OCI-LY7 (cell line): ENCODE data around the gene CPZ. TPM values are rescaled to one million over a fixed set of nuclear protein-coding genes. Genes with fewer than 3 reads are reported as not detected.

Experiments used
- BruUV-seq: library from RNA; stranded (reverse); fragments of 400-500 nt; replicated peaks from 2 replicates; lab custom pipeline; 2021; lab: Mats Ljungman, UMichigan
- CTCF ChIA-PET: fragments of 300-600 bp; sonication (Branson Sonifier 250); formaldehyde crosslinking; loops from one replicate; lab custom pipeline; 2022; ENCODE audit warnings: antibody characterized with exemption; ENCODE audit not compliant: unreplicated experiment; lab: Charles Lee
- POLR2A ChIA-PET: fragments of 300-600 bp; sonication (Branson Sonifier 250); formaldehyde crosslinking; loops from one replicate; lab custom pipeline; 2022; ENCODE audit warnings: antibody characterized with exemption; lab: Charles Lee
- DNase-seq: peaks from one replicate; pipeline ENCODE4 v3.0.0-alpha.2; 2015; ENCODE audit warnings: low spot score
- H2AFZ ChIP-seq: fragments of 200-600 bp; sonication (generic), shearing (Covaris generic); 2 replicates; pipeline ENCODE4 v1.6.1; 2014; ENCODE audit warnings: mild to moderate bottlenecking, antibody characterized with exemption, low read length, moderate library complexity
- H3K27ac ChIP-seq: fragments of 200-600 bp; sonication (generic); 2 replicates; pipeline ENCODE4 v1.5.1; 2014; ENCODE audit warnings: mixed run types, low read depth, mild to moderate bottlenecking, moderate library complexity, low read length, inconsistent platforms; ENCODE audit not compliant: poor library complexity, severe bottlenecking
- H3K36me3 ChIP-seq: fragments of 200-600 bp; sonication (generic); 2 replicates; pipeline ENCODE4 v1.6.1; 2014; ENCODE audit warnings: mild to moderate bottlenecking, antibody characterized with exemption, low read length, moderate library complexity, mixed read lengths; ENCODE audit not compliant: insufficient read depth
- H3K4me1 ChIP-seq: fragments of 200-600 bp; sonication (generic); 2 replicates; pipeline ENCODE4 v1.5.1; 2014; ENCODE audit warnings: mild to moderate bottlenecking, low read length; ENCODE audit not compliant: insufficient read depth, poor library complexity, severe bottlenecking
- H3K4me2 ChIP-seq: fragments of 200-600 bp; sonication (generic); 2 replicates; pipeline ENCODE4 v1.6.1; 2014; ENCODE audit warnings: mild to moderate bottlenecking, low read length
- H3K4me3 ChIP-seq: fragments of 200-600 bp; sonication (generic); 2 replicates; pipeline ENCODE4 v1.5.1; 2014; ENCODE audit warnings: mild to moderate bottlenecking, low read depth, low read length; ENCODE audit not compliant: poor library complexity, severe bottlenecking
- H3K79me2 ChIP-seq: fragments of 200-600 bp; sonication (generic); 2 replicates; pipeline ENCODE4 v1.6.1; 2016; ENCODE audit warnings: low read depth, mild to moderate bottlenecking, low read length, moderate library complexity, mixed read lengths; ENCODE audit not compliant: insufficient read depth
- H3K9me2 ChIP-seq: fragments of 200-600 bp; sonication (generic); 2 replicates; pipeline ENCODE4 v1.6.1; 2016; ENCODE audit warnings: mild to moderate bottlenecking, low read length, mixed read lengths; ENCODE audit not compliant: insufficient read depth
- H3K9me3 ChIP-seq: fragments of 200-600 bp; sonication (generic); 2 replicates; pipeline ENCODE4 v1.6.1; 2014; ENCODE audit warnings: mild to moderate bottlenecking, mixed run types, low read length, mixed read lengths
- H4K20me1 ChIP-seq: fragments of 200-600 bp; sonication (generic); 2 replicates; pipeline ENCODE4 v1.6.1; 2014; ENCODE audit warnings: mild to moderate bottlenecking, antibody characterized with exemption, low read length, moderate library complexity, mixed read lengths; ENCODE audit not compliant: insufficient read depth
- EZH2phosphoT487 ChIP-seq: fragments of 200-600 bp; sonication (generic); IDR thresholded peaks from 2 replicates; pipeline ENCODE4 v1.6.1; 2018; ENCODE audit warnings: low read depth, borderline replicate concordance, mild to moderate bottlenecking, mixed run types, antibody characterized with exemption, low read length, moderate library complexity, mixed read lengths
- intact Hi-C: fragments of 100-400 bp; cut with micrococcal nuclease; formaldehyde crosslinking; loops from one replicate; pipeline ENCODE4 v1.10.0; 2022; ENCODE audit not compliant: unreplicated experiment
- total RNA-seq, 2 experiments: library from RNA; depleted of rRNA in 1 of 2; stranded (reverse); fragments of >200 nt in 1 of 2; shearing (Covaris generic) in 1 of 2; gene quantifications; 2 replicates each; pipeline ENCODE4 v1.2.3, GENCODE V29; 2014 to 2022
- TF ChIP-seq, protein P1 (sequence below): fragments of 200-600 bp; sonication (generic); conservative IDR thresholded peaks from 2 replicates; pipeline ENCODE4 v1.5.1; 2014; ENCODE audit warnings: mild to moderate bottlenecking, antibody characterized with exemption, low read length, moderate library complexity, mixed read lengths

The CPZ gene
- total RNA-seq, 2 experiments from 2014 or later = not detected

- BruUV-seq = no TSS peak
- H3K4me3 ChIP-seq = no peak overlapping the region
- no peak overlapping the region for H3K4me2 ChIP-seq
- H2AFZ ChIP-seq = peak overlapping the region; percentile 21; the same call in 1 of the 2 replicates
- no peaks in the 10 kb centered on the region for H3K79me2 ChIP-seq
- no peaks in the 10 kb centered on the region for H3K9me2 ChIP-seq
- CTCF ChIA-PET = no interaction called here
- no peak overlapping the region for H3K27ac ChIP-seq
- no peak for TF ChIP-seq EZH2phosphoT487
- TF ChIP-seq, protein P1, sequence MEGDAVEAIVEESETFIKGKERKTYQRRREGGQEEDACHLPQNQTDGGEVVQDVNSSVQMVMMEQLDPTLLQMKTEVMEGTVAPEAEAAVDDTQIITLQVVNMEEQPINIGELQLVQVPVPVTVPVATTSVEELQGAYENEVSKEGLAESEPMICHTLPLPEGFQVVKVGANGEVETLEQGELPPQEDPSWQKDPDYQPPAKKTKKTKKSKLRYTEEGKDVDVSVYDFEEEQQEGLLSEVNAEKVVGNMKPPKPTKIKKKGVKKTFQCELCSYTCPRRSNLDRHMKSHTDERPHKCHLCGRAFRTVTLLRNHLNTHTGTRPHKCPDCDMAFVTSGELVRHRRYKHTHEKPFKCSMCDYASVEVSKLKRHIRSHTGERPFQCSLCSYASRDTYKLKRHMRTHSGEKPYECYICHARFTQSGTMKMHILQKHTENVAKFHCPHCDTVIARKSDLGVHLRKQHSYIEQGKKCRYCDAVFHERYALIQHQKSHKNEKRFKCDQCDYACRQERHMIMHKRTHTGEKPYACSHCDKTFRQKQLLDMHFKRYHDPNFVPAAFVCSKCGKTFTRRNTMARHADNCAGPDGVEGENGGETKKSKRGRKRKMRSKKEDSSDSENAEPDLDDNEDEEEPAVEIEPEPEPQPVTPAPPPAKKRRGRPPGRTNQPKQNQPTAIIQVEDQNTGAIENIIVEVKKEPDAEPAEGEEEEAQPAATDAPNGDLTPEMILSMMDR = no peak
- H3K4me1 ChIP-seq = no peaks in the 10 kb centered on the region
- H4K20me1 ChIP-seq = no peaks in the 10 kb centered on the region
- no peaks in the 10 kb centered on the region for H3K9me3 ChIP-seq
- DNase-seq = no peak
- no peaks in the 10 kb centered on the region for H3K36me3 ChIP-seq
- POLR2A ChIA-PET = no interaction called here
- intact Hi-C loops = no loop called here
These were observed 45.0 kb downstream of the CPZ start for GRCh38 chr4:8637456-8637984.

- H3K4me2 ChIP-seq = no peak overlapping the region
- no peaks in the 10 kb centered on the region for H3K36me3 ChIP-seq
- ChIA-PET CTCF (no interaction called here), POLR2A (no interaction called here)
- intact Hi-C loops = no loop called here
- H3K79me2 ChIP-seq = no peaks in the 10 kb centered on the region
- no peaks in the 10 kb centered on the region for H4K20me1 ChIP-seq
- H3K9me2 ChIP-seq = no peaks in the 10 kb centered on the region
- H3K27ac ChIP-seq = no peak overlapping the region
- no peak overlapping the region for H3K4me3 ChIP-seq
- H3K4me1 ChIP-seq = no peaks in the 10 kb centered on the region
- no TSS peak for BruUV-seq
- no peaks in the 10 kb centered on the region for H3K9me3 ChIP-seq
- no peak overlapping the region for H2AFZ ChIP-seq
- TF ChIP-seq, protein P1 = no peak
- TF ChIP-seq EZH2phosphoT487 = no peak
- DNase-seq = no peak
These were observed 46.5 kb downstream of the CPZ start for GRCh38 chr4:8639021-8639420.

DNA sequence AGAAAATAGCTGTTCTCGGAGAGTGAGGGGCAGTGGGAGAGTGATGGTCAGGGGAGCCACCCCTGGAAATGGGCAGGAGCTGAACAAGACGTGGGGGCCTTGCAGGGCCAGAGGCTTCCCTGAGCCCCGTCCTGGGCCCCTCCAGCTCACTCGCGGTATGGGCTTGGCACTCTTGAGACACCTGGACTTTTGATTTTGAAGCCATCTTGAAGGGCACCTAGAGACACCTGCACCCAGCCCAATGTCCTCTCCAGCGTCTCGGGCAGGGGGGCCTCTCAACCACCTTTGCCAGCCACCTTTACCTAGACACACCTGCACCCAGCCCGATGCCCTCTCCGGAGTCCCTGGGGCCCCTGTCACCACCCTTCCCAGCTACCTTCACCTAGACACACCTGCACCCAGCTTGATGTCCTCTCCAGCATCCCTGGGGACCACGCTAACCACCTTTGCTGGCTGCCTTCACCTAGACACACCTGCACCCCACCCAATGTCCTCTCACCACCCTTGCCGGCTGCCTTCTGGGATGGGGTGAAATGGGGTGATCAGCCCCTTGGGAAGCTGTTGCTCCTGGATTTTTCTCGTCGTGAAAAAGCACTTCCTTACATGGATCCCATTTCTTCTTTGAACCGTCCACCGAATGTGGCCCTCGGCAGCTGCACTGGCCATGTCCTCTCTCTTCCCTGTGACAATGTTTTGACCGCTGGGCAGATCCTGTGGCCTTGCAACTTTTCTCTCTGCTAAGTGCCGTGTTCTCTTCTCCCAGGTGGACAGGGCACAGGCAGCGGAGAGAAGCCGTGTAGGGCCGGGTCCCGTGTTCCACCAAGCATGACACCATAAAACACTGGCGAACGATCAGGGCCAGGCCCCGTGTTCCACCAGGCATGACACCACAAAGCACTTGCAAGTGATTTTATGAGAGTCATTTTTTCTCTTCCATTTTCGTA lies 47.5 kb downstream of the CPZ start:
- Histone ChIP-seq H3K36me3 (no peaks in the 10 kb centered on the region), H3K79me2 (no peaks in the 10 kb centered on the region), H3K27ac (no peak overlapping the region), H3K4me3 (no peak overlapping the region), H4K20me1 (no peaks in the 10 kb centered on the region), H3K9me2 (no peaks in the 10 kb centered on the region), H3K4me1 (no peaks in the 10 kb centered on the region), H3K9me3 (no peaks in the 10 kb centered on the region), H3K4me2 (no peak overlapping the region), H2AFZ (no peak overlapping the region)
- TF ChIP-seq EZH2phosphoT487 = no peak
- TF ChIP-seq, protein P1 = no peak
- no TSS peak for BruUV-seq
- DNase-seq = no peak
- ChIA-PET POLR2A (no interaction called here), CTCF (interaction anchor here (0.6 kb wide), 1 partner anchor 278 kb away, joined by 4 read pairs; no protein-coding TSS in a partner anchor)
- intact Hi-C loops = no loop called here
